C4-2B (cell line): ENCODE data around the gene LOXHD1.
A peak's percentile ranks its signal among the peaks of the same experiment; 100 is the strongest.

Experiments
- H3K27ac ChIP-seq: fragments of 450-650 bp; 2 replicates; pipeline ENCODE4 v1.5.1; 2017
- CTCF ChIP-seq: fragments of 450-650 bp; conservative IDR thresholded peaks from 2 replicates; pipeline ENCODE4 v1.5.1; 2017; ENCODE audit warnings: mild to moderate bottlenecking
- ZFX ChIP-seq: fragments of 450-650 bp; IDR thresholded peaks from 2 replicates; pipeline ENCODE4 v1.6.1; 2017

LOXHD1 gene

DNA sequence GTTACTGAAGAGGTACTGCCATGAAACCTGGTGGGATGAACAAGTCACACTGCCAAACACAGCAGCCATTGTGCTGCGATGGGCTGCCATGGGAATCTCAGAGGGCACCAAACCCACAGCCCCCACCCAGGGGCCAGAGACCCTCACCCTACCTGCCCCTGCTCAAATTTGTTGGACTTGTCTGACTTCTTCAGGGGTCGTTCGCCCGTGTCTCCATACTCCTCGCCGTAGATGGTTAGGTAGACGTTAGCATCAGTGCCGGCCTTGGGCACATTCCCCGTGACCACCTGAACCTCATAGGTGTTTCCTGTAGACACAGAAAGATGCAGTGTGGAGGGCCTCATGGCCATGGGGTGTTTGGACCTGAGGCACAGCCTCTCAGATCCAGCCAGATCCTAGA lies 97.7 kb downstream of the LOXHD1 start:
- TF ChIP-seq CTCF (no peak), ZFX (no peak)
- no peak overlapping the region for H3K27ac ChIP-seq

DNA sequence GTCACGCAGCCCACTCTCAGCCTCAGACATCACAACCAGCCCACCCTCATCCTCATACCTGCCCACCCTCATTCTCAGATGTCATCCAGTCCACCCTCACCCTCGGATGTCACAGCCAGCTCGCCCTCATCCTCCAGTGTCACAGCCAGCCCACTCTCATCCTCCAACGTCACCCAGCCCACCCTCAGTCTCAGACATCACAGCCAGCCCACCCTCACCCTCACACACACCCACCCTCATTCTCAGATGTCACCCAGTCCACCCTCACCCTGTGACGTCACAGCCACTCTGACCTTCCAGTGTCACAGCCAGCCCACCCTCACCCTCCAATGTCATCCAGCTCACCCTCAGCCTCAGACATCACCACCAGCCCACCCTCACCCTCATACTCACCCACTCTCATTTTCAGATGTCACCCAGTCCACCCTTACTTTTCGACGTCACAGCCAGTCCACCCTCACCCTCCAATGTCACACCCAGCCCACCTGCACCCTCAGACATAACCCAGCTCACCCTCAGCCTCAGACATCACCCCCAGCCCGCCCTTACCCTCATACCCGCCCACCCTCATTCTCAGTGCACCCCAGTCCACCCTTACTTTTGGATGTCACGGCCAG lies 100.3 kb downstream of the LOXHD1 start:
- no peak for TF ChIP-seq ZFX
- TF ChIP-seq CTCF: no peak

DNA sequence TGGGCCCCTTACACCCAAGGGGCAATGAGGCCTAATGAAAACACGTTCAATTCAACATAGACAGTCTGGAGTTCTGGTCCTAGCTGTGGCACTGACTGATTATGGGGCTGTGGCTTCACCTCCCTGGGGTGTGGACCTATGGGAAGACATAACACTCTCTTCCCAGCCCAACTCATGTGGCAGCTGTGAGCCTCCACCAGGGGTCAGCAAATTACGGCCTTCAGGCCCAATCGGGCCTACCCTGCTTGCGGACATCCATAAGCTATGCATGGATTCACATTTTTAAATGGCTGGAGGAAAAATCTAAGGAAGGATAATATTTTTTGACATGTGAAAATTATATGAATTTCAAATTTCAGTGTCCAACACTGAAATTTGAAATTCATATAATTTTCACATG lies 101.3 kb downstream of the LOXHD1 start:
- TF ChIP-seq CTCF: peak; percentile 70
- TF ChIP-seq ZFX: no peak
- H3K27ac ChIP-seq: no peak overlapping the region

More for the DNA sequence above, 100.3 kb downstream of the LOXHD1 start:
- no peak overlapping the region for H3K27ac ChIP-seq

DNA sequence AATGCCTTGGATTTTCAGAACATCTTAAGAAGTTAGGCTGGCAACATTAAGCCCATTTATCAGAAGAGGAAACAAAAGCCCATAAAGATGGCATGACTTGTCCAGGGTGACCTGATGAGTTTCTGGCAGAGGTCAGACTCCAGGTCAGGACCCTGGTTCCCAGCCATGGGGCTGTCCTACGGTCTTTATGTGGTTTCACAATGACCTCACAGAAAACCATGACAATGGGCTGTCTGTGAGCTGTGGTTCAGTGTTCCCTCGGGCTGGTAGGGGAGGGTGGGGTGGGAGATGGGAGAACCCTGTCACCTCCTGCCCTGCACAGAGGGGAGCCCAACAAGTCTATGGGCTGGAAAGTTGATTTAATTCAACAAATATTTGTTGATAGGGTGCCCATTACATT lies 101.8 kb downstream of the LOXHD1 start:
- no peak overlapping the region for H3K27ac ChIP-seq
- TF ChIP-seq ZFX (no peak), CTCF (no peak)

GRCh38 chr18:46554406-46555080 lies 102.5 kb downstream of the LOXHD1 start:
- TF ChIP-seq CTCF (no peak), ZFX (no peak)
- no peak overlapping the region for H3K27ac ChIP-seq

DNA sequence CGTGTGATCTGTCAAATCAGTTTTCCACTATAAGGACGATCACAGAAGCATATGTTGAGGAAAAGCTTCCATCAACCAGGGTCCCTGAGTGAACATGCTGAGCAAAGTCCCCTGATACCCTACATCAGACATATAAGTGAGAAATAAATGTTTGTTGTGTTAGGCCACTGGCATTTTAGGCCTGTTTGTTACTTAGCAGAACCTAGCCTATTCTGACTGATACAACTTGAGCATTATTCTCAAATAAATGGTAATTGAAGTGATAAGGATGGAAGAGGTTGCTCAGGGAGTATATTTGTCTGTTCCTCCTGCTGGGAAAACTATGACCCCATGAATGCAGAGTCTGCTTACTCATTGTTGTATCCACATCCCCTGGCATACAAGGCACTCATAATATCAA lies 106.4 kb downstream of the LOXHD1 start:
- no peak for TF ChIP-seq ZFX
- no peak for TF ChIP-seq CTCF
- no peak overlapping the region for H3K27ac ChIP-seq

- no peak overlapping the region for H3K27ac ChIP-seq
- TF ChIP-seq ZFX (no peak), CTCF (no peak)
These were observed 109.5 kb downstream of the LOXHD1 start for GRCh38 chr18:46547520-46547919.
